Naive B cell (primary cell): Measurements from ENCODE around the gene PRPF40B. TPM values are rescaled to one million over a fixed set of nuclear protein-coding genes. Genes with fewer than 3 reads are reported as not detected.

ENCODE experiments used
- ATAC-seq, 2 donors: fragments of 150-1000 bp; cut with Tn5 transposase; 2 replicates each; pipeline ENCODE4 v1.10.0; 2021; ENCODE audit warnings: low read depth in 2 of 2, mild to moderate bottlenecking in 2 of 2, moderate library complexity in 2 of 2
- DNase-seq: peaks from one replicate; pipeline ENCODE4 v3.0.0; 2022
- H3K27ac Mint-ChIP-seq, 6 donors: one replicate each; pipeline ENCODE4 v1.8.0; 2020 to 2022; ENCODE audit warnings: mild to moderate bottlenecking in 6 of 6, mixed read lengths in 6 of 6, moderate library complexity in 5 of 6, inconsistent platforms in 2 of 6
- H3K27me3 Mint-ChIP-seq, 3 donors: one replicate each; pipeline ENCODE4 v1.8.0; 2021 to 2022; ENCODE audit warnings: mixed read lengths in 3 of 3, mild to moderate bottlenecking in 1 of 3
- H3K36me3 Mint-ChIP-seq, 2 donors: one replicate each; pipeline ENCODE4 v1.8.0; 2020 to 2022; ENCODE audit warnings: mixed read lengths in 2 of 2, inconsistent platforms in 1 of 2, mild to moderate bottlenecking in 1 of 2
- H3K4me1 Mint-ChIP-seq, 3 donors: one replicate each; pipeline ENCODE4 v1.8.0; 2020 to 2022; ENCODE audit warnings: mixed read lengths in 3 of 3, inconsistent platforms in 1 of 3, mild to moderate bottlenecking in 1 of 3, moderate library complexity in 1 of 3
- H3K4me3 Mint-ChIP-seq, 8 donors: one replicate each; pipeline ENCODE4 v1.8.0; 2020 to 2022; ENCODE audit warnings: mild to moderate bottlenecking in 8 of 8, mixed read lengths in 8 of 8, moderate library complexity in 8 of 8, inconsistent platforms in 2 of 8
- H3K9me3 Mint-ChIP-seq, 7 donors: one replicate each; pipeline ENCODE4 v1.8.0; 2020 to 2022; ENCODE audit warnings: mixed read lengths in 7 of 7, mild to moderate bottlenecking in 5 of 7, inconsistent platforms in 2 of 7, moderate library complexity in 1 of 7
- polyA plus RNA-seq, 6 donors: library from polyadenylated mRNA; unstranded; fragments of 300-500 nt; fragmentation: Illumina TruSeq; gene quantifications; one replicate each; pipeline ENCODE4 v1.2.3, GENCODE V29; 2021; ENCODE audit warnings: low read depth in 6 of 6

PRPF40B gene
- 1 to 10 TPM; 1.3 to 3.4 (median 2.0) TPM for polyA plus RNA-seq

DNA sequence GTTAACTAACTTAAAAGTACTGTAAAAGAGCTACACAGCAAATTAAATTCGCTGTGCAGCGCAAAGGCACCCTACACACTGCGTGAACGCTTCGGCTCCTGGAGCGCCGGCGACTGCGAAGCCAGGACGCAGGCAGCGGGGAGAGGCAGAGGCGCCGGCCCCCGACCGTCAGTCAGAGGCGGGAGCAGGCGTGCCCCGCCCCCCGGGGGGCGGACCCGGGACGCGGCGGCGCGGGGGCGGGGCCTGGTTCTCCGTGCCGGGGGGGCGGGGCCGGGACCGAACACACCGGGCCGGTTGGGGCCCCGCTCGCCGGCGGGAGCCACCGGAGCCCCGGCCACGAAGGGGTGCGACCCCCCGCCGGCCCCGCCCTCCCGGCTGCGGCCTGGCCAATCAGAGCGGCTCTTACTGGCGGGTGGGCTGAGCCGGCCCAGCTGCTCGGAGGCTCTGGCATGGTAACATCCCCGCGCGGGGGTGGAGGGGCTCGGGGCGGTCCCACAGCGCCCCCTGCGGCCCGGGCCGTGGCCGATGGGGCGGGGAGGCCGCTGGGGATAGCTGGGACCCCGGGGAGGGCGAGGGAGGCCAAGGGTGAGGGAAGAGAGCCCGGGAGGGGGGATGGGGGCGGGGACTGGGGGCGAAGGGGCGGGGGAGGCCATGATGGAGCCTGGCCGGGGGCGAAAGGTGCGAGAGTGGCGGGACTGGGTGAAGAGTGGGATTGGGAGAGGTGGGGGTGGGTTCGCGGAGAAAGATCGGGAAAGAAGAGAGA is at the start of gene PRPF40B:
TSS of gene PRPF40B (plus strand) at position 420 of the 763 bp plus-strand sequence. CDS start at position 450, 30 bp downstream.
- peak; percentile 87 for DNase-seq
- Mint-ChIP-seq H3K4me1 (peaks cover 19 to 32% (median 31%) of the 10 kb centered on the region in 3 donors), H3K36me3 (no peaks in the 10 kb centered on the region), H3K4me3 (peak within 1 kb of the TSS; percentile 85 to 95 (median 94)), H3K9me3 (no peaks in the 10 kb centered on the region), H3K27me3 (peaks cover 0 to 7% (median 0%) of the 10 kb centered on the region in 3 donors), H3K27ac (peak within 1 kb of the TSS; percentile 84 to 97 (median 88))
- ATAC-seq = peak; percentile 80 to 81

DNA sequence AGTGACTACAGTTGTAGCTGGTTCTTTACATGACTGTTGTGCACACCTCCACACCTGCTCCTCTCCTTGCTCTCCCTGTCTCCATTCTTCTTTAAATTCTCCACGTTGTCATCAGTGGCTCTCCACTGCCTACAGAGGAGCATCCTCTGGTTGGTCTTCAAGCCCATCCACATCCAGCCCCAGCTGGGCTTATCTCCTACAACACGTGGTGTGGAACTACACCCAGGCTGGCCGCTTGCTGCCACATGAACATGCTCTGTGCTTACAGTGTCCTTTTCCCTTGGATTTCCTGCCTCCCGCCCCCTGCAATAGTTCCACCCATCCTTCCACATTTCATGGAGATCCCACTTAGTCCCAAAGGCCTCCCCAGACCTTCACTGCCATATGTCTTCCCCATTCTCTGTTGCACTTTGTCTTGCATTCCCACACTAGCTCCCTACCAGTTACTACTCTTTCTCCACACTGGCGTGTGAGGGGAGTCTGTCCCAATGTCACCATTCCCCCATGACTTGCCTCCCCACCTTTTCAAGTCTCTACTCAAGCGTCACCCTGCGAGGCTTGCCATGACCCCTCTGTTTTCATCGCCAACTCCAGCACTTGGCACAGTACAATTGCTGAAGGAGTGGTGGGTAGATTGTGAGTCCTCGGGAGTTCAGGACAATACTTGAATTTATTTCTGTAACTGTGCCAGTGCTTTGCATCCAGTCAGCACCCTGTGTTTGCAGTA is 45.6 kb upstream of the PRPF40B start:
- Mint-ChIP-seq H3K27ac (peak overlapping the region in 1 of 6 donors; percentile 31), H3K9me3 (no peaks in the 10 kb centered on the region), H3K4me1 (peaks cover 8 to 35% (median 22%) of the 10 kb centered on the region in 3 donors), H3K4me3 (no peak overlapping the region), H3K36me3 (peaks cover 7 to 21% of the 10 kb centered on the region in 2 donors), H3K27me3 (no peaks in the 10 kb centered on the region)
- DNase-seq (no peak), ATAC-seq (no peak)

GRCh38 chr12:49578471-49579112 is 44.8 kb upstream of the PRPF40B start:
- Mint-ChIP-seq H3K4me1 (peaks cover 8 to 36% (median 22%) of the 10 kb centered on the region in 3 donors), H3K9me3 (no peaks in the 10 kb centered on the region), H3K27ac (no peak overlapping the region), H3K4me3 (no peak overlapping the region), H3K27me3 (no peaks in the 10 kb centered on the region), H3K36me3 (peaks cover 9 to 21% of the 10 kb centered on the region in 2 donors)
- ATAC-seq (no peak), DNase-seq (no peak)

GRCh38 chr12:49580572-49581535 is 42.5 kb upstream of the PRPF40B start:
- Mint-ChIP-seq H3K4me3 (no peak overlapping the region), H3K27ac (peak overlapping the region in 1 of 6 donors; percentile 12), H3K36me3 (peaks cover 23 to 28% of the 10 kb centered on the region in 2 donors), H3K27me3 (no peaks in the 10 kb centered on the region), H3K4me1 (peaks cover 8 to 36% (median 22%) of the 10 kb centered on the region in 3 donors), H3K9me3 (no peaks in the 10 kb centered on the region)
- peak; percentile 33 for DNase-seq
- ATAC-seq = peak; percentile 47 to 61

DNA sequence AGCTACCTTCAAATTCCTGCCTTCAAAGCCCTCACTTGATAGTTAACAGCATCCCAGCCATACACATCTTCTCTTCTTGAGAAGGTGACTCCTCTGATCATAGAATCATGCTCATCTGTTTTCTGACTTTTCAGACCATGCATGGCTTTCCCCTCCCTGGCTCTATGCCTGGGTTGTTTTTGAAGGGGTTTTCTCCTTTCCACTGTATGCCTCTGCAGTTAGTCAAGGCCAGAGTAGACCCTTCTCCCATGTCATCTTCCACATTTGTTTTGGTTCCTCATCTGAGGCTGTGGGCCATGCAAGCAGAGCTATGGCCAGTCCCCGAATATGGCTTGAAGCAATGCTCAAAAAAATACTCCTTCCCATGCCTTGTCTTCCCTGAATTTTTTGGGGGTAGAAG is 41.2 kb upstream of the PRPF40B start:
- H3K9me3 Mint-ChIP-seq = no peaks in the 10 kb centered on the region
- ATAC-seq (no peak), DNase-seq (no peak)
- H3K36me3 Mint-ChIP-seq = peaks cover 19 to 23% of the 10 kb centered on the region in 2 donors
- H3K4me1 Mint-ChIP-seq = peaks cover 8 to 36% (median 18%) of the 10 kb centered on the region in 3 donors
- peak overlapping the region in 1 of 8 donors; percentile 7 for H3K4me3 Mint-ChIP-seq
- H3K27ac Mint-ChIP-seq = peak overlapping the region in 1 of 6 donors; percentile 48
- H3K27me3 Mint-ChIP-seq = no peaks in the 10 kb centered on the region

DNA sequence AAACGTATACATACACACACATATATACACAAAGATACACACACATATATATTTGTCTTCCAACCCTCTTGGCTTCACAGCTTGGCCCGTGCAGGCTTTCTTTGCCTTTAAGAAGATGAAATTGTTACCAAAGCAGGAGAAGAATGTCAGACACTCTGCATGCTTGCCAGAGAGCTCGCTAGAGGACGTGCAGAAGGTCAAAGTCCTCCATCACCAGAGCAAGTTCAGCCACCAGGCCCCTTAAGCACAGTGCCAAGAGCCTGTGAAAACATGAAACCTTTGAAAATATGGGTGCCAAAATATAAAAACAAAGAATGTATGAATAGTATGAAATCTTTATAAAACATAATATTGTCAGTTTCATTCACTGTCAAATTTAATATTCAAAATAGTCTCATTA is 40.5 kb upstream of the PRPF40B start:
- Mint-ChIP-seq H3K4me3 (no peak overlapping the region), H3K36me3 (peaks cover 12 to 23% of the 10 kb centered on the region in 2 donors), H3K27ac (no peak overlapping the region), H3K27me3 (no peaks in the 10 kb centered on the region), H3K4me1 (peaks cover 6 to 36% (median 18%) of the 10 kb centered on the region in 3 donors), H3K9me3 (no peaks in the 10 kb centered on the region)
- no peak for ATAC-seq
- DNase-seq = no peak

DNA sequence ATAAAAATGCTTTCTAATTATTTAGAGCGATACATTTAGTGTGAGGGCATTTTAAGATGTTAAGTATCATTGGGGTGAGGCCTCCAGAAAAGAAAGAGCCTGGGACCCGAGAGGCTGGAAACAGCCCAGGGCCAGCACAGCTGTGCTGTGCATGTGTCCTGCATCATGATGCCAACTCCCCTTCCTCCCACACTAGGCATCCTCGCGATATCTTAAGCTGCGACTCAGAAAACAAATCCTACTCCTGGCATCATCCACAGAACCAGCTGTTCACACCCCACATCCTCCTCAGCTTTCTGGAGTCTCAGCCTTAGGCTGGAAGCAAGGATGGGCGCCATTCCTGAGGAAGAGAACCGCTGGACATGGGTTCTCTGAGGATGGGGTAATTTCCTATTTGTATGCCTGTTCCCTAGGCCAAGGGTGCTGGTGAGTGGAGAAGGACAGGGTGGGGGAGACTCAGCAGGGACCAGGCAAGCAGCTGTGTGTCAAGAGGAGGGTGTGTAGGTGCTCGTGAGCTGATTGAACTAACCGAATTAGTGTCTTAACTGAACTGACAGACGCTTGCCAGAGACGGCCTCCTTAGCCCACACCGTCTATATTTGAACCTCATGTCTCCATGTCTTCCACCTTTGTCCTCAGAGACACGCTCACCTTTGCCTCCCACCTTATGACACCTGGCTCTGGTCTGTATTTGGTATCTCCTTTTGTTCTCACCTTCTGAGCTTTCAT is 39.8 kb upstream of the PRPF40B start:
- H3K4me3 Mint-ChIP-seq = no peak overlapping the region
- peak overlapping the region in 1 of 6 donors; percentile 82 for H3K27ac Mint-ChIP-seq
- peaks cover 6 to 35% (median 18%) of the 10 kb centered on the region in 3 donors for H3K4me1 Mint-ChIP-seq
- DNase-seq = no peak
- H3K27me3 Mint-ChIP-seq = no peaks in the 10 kb centered on the region
- peaks cover 11 to 23% of the 10 kb centered on the region in 2 donors for H3K36me3 Mint-ChIP-seq
- no peak for ATAC-seq
- H3K9me3 Mint-ChIP-seq = no peaks in the 10 kb centered on the region

DNA sequence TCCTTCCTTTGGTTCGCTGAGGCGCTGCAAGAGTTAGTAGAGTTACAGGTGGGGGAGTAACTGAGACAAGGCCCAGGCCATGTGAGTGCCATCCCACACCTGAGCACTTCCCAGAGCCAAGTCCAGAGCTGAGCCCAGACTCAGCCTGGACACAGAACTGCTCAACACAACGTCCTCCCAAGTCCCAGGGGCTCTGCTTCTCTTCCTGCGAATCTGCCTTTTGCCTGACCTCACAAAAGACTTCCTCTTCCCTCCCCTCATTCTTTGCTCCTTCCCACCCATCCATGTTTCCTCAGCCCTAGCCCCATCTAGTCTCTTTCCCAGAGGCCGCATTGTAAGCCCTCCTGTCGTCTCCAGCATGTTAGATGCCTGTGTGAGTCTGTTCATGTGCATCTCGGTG is 38.8 kb upstream of the PRPF40B start:
- peak overlapping the region in 2 of 6 donors; percentile 47 to 68 for H3K27ac Mint-ChIP-seq
- no peak for DNase-seq
- no peaks in the 10 kb centered on the region for H3K27me3 Mint-ChIP-seq
- peaks cover 6 to 29% (median 18%) of the 10 kb centered on the region in 3 donors for H3K4me1 Mint-ChIP-seq
- H3K36me3 Mint-ChIP-seq = peaks cover 11 to 19% of the 10 kb centered on the region in 2 donors
- ATAC-seq = no peak
- no peaks in the 10 kb centered on the region for H3K9me3 Mint-ChIP-seq
- peak overlapping the region in 1 of 8 donors; percentile 55 for H3K4me3 Mint-ChIP-seq

GRCh38 chr12:49585477-49586459 is 37.6 kb upstream of the PRPF40B start:
- peaks cover 0 to 5% (median 2%) of the 10 kb centered on the region in 7 donors for H3K9me3 Mint-ChIP-seq
- H3K27ac Mint-ChIP-seq = peak overlapping the region in 2 of 6 donors; percentile 5 to 86
- no peak overlapping the region for H3K4me3 Mint-ChIP-seq

GRCh38 chr12:49587174-49587908 is 36.0 kb upstream of the PRPF40B start:
- Mint-ChIP-seq H3K4me3 (no peak overlapping the region), H3K9me3 (peaks cover 2 to 15% (median 4%) of the 10 kb centered on the region in 7 donors)
- ATAC-seq = no peak

More at GRCh38 chr12:49585477-49586459, 37.6 kb upstream of the PRPF40B start:
- Mint-ChIP-seq H3K36me3 (peaks cover 15 to 27% of the 10 kb centered on the region in 2 donors), H3K4me1 (peaks cover 2 to 18% (median 14%) of the 10 kb centered on the region in 3 donors), H3K27me3 (no peaks in the 10 kb centered on the region)
- ATAC-seq (no peak), DNase-seq (no peak)

More at GRCh38 chr12:49587174-49587908, 36.0 kb upstream of the PRPF40B start:
- Mint-ChIP-seq H3K27me3 (no peaks in the 10 kb centered on the region), H3K4me1 (peaks cover 1 to 5% (median 4%) of the 10 kb centered on the region in 3 donors), H3K27ac (peak overlapping the region in 1 of 6 donors; percentile 32), H3K36me3 (peaks cover 19 to 31% of the 10 kb centered on the region in 2 donors)
- no peak for DNase-seq
